HCT116 (cell line): Measurements from ENCODE around the gene FATE1. TPM values are rescaled to one million over a fixed set of nuclear protein-coding genes. Genes with fewer than 3 reads are reported as not detected.

Experiments
- ATAC-seq: fragments of 200-7000 bp; cut with Tn5 transposase; 2 replicates; pipeline ENCODE4 v1.9.1; 2020; ENCODE audit warnings: mild to moderate bottlenecking, moderate library complexity
- BruUV-seq: library from RNA; stranded (reverse); fragments of 400-500 nt; replicated peaks from 2 replicates; lab custom pipeline; 2021; lab: Mats Ljungman, UMichigan
- CTCF ChIA-PET: fragments of 300-600 bp; sonication (Branson Sonifier 250); formaldehyde crosslinking; loops from one replicate; lab custom pipeline; 2021; ENCODE audit warnings: antibody characterized with exemption; lab: Charles Lee
- POLR2A ChIA-PET: fragments of 300-600, 350-600 bp; sonication (Branson Sonifier 250); formaldehyde crosslinking; loops from one replicate; lab custom pipeline; 2021; ENCODE audit warnings: antibody characterized with exemption; lab: Charles Lee
- RAD21 ChIA-PET, 2 experiments: fragments of 300-600 bp; sonication (Branson Sonifier 250); formaldehyde crosslinking; loops; one replicate each; lab custom pipeline; 2023; ENCODE audit warnings: low total read pairs in 2 of 2; ENCODE audit not compliant: uncharacterized antibody in 2 of 2, unreplicated experiment in 2 of 2, low non-redundant PET in 1 of 2; lab: Charles Lee
- DNase-seq: peaks from one replicate; pipeline ENCODE4 v3.0.0-alpha.2; 2010; ENCODE audit warnings: low read depth, low spot score
- H2AFZ ChIP-seq: fragments of 200-600 bp; shearing (Covaris generic), sonication (generic); 2 replicates; pipeline ENCODE4 v1.6.1; 2017; ENCODE audit warnings: low read depth, mixed run types, mixed read lengths, antibody characterized with exemption, low read length; ENCODE audit not compliant: poor library complexity, severe bottlenecking
- H3K27ac ChIP-seq: 2 replicates; pipeline ENCODE4 v1.5.1; 2012; ENCODE audit warnings: low read depth, low read length
- H3K27me3 ChIP-seq: fragments of 200-600 bp; sonication (generic); 2 replicates; pipeline ENCODE4 v1.6.1; 2016; ENCODE audit warnings: mixed run types, low read length, mixed read lengths; ENCODE audit not compliant: insufficient read depth
- H3K36me3 ChIP-seq, 2 experiments: fragments of 200-500 bp in 1 of 2; fragments of 200-600 bp in 1 of 2; sonication (Bioruptor generic) in 1 of 2; sonication (generic) in 1 of 2; 2 replicates each; pipeline versions ENCODE4 v1.5.1 to v1.6.1; 2014 to 2016; ENCODE audit warnings: low read length in 2 of 2, inconsistent platforms in 1 of 2, mixed read lengths in 1 of 2, mixed run types in 1 of 2; ENCODE audit not compliant: insufficient read depth in 2 of 2, control insufficient read depth in 1 of 2
- H3K4me1 ChIP-seq, 2 experiments: fragments of 200-600 bp in 1 of 2; sonication (generic) in 1 of 2; 2 replicates each; pipeline versions ENCODE4 v1.5.1 to v1.6.1; 2012 to 2017; ENCODE audit warnings: low read length in 2 of 2, inconsistent platforms in 1 of 2, mild to moderate bottlenecking in 1 of 2, mixed read lengths in 1 of 2, mixed run types in 1 of 2, moderate library complexity in 1 of 2; ENCODE audit not compliant: insufficient read depth in 2 of 2, control insufficient read depth in 1 of 2
- H3K4me2 ChIP-seq: fragments of 200-600 bp; sonication (generic); 2 replicates; pipeline ENCODE4 v1.6.1; 2017; ENCODE audit warnings: mixed run types, low read length, mixed read lengths
- H3K4me3 ChIP-seq, 2 experiments: fragments of 200-600 bp in 1 of 2; sonication (generic) in 1 of 2; replicated peaks in 1 of 2; 2 replicates each; pipeline ENCODE4 v1.5.1; 2011 to 2016; ENCODE audit warnings: low read length in 2 of 2, control low read depth in 1 of 2, low read depth in 1 of 2, mild to moderate bottlenecking in 1 of 2, mixed read lengths in 1 of 2, mixed run types in 1 of 2
- H3K79me2 ChIP-seq: fragments of 200-600 bp; sonication (generic); 2 replicates; pipeline ENCODE4 v1.6.1; 2017; ENCODE audit warnings: mild to moderate bottlenecking, mixed run types, low read length, moderate library complexity, mixed read lengths; ENCODE audit not compliant: insufficient read depth
- H3K9ac ChIP-seq: fragments of 200-600 bp; sonication (generic); 2 replicates; pipeline ENCODE4 v1.6.1; 2016; ENCODE audit warnings: low read length, mixed read lengths
- H3K9me2 ChIP-seq: fragments of 200-600 bp; sonication (generic), shearing (Covaris generic); 2 replicates; pipeline ENCODE4 v1.6.1; 2017; ENCODE audit warnings: mixed run types, mild to moderate bottlenecking, moderate library complexity; ENCODE audit not compliant: insufficient read depth
- H3K9me3 ChIP-seq, 2 experiments: fragments of 200-500 bp in 1 of 2; fragments of 200-600 bp in 1 of 2; sonication (Bioruptor generic) in 1 of 2; sonication (generic) in 1 of 2; 2 replicates each; pipeline ENCODE4 v1.6.1; 2014 to 2017; ENCODE audit warnings: low read length in 2 of 2, mixed read lengths in 2 of 2, inconsistent platforms in 1 of 2, low read depth in 1 of 2, mild to moderate bottlenecking in 1 of 2, mixed run types in 1 of 2, moderate library complexity in 1 of 2; ENCODE audit not compliant: control insufficient read depth in 1 of 2, insufficient read depth in 1 of 2
- H4K20me1 ChIP-seq: fragments of 200-600 bp; sonication (generic), shearing (Covaris generic); 2 replicates; pipeline ENCODE4 v1.6.1; 2017; ENCODE audit warnings: mixed run types, mild to moderate bottlenecking, moderate library complexity; ENCODE audit not compliant: insufficient read depth
- CEBPB ChIP-seq: IDR thresholded peaks from 2 replicates; pipeline ENCODE4 v1.6.1; 2012; ENCODE audit warnings: low read depth
- EZH2 ChIP-seq: fragments of 200-600 bp; sonication (generic); IDR thresholded peaks from 2 replicates; pipeline ENCODE4 v1.6.1; 2017; ENCODE audit warnings: antibody characterized with exemption, mixed run types
- EZH2phosphoT487 ChIP-seq: fragments of 200-600 bp; IDR thresholded peaks from 2 replicates; pipeline ENCODE4 v1.6.1; 2018; ENCODE audit warnings: antibody characterized with exemption, borderline replicate concordance
- JUND ChIP-seq: IDR thresholded peaks from 2 replicates; pipeline ENCODE4 v1.6.1; 2012
- POLR2A ChIP-seq: IDR thresholded peaks from 2 replicates; pipeline ENCODE4 v1.7.0; 2011; ENCODE audit warnings: borderline replicate concordance; ENCODE audit not compliant: insufficient read depth, insufficient read length; ENCODE audit errors: extremely low read depth
- SRF ChIP-seq: IDR thresholded peaks from 2 replicates; pipeline ENCODE4 v1.6.1; 2012; ENCODE audit warnings: low read depth
- TCF7L2 ChIP-seq: IDR thresholded peaks from 2 replicates; pipeline ENCODE4 v1.7.0; 2011; ENCODE audit warnings: borderline replicate concordance, inconsistent platforms; ENCODE audit not compliant: insufficient read depth, insufficient read length; ENCODE audit errors: extremely low read depth
- ZFX ChIP-seq: fragments of 450-650 bp; IDR thresholded peaks from 2 replicates; pipeline ENCODE4 v1.6.1; 2017
- intact Hi-C: fragments of 100-400 bp; cut with micrococcal nuclease; formaldehyde crosslinking; loops from 2 replicates; pipeline ENCODE4 v1.10.0; 2022
- total RNA-seq: library from RNA; stranded (reverse); gene quantifications from one replicate; pipeline ENCODE4 v1.2.1, GENCODE V29; 2021; ENCODE audit not compliant: unreplicated experiment
- TF ChIP-seq, protein P1 (sequence below): IDR thresholded peaks from 2 replicates; pipeline ENCODE4 v1.6.1; 2012
- TF ChIP-seq, protein P2 (sequence below): IDR thresholded peaks from 2 replicates; pipeline ENCODE4 v1.6.1; 2011; ENCODE audit warnings: mild to moderate bottlenecking, low read length, moderate library complexity; ENCODE audit not compliant: insufficient replicate concordance; ENCODE audit errors: extremely low read depth

The FATE1 gene
- total RNA-seq, 1 experiment from 2014 or later = not detected

DNA sequence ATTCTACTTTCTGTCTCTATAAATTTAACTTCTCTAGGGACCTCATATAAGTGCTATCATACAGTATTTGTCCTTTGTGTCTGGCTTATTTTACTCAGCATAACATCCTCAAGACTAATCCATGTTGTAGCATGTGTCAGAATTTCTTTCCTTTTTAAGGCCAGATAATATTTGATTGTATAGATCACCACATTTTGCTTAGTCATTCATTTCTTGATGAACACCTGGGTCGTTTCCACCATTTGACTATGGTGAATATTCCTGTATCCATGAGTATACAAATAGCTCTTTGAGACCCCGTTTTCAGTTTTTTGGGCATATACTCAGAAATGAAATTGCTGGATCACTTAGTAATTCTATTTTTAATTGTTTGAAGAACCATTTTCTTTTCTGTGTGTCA lies 30.7 kb downstream of the FATE1 start:
- no peaks in the 10 kb centered on the region for H4K20me1 ChIP-seq
- no peak overlapping the region for H3K27ac ChIP-seq
- TF ChIP-seq SRF (no peak), CEBPB (no peak), EZH2 (no peak), ZFX (no peak), EZH2phosphoT487 (no peak), TCF7L2 (no peak), JUND (no peak), POLR2A (no peak)
- TF ChIP-seq, protein P1, sequence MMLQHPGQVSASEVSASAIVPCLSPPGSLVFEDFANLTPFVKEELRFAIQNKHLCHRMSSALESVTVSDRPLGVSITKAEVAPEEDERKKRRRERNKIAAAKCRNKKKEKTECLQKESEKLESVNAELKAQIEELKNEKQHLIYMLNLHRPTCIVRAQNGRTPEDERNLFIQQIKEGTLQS = no peak
- TF ChIP-seq, protein P2, sequence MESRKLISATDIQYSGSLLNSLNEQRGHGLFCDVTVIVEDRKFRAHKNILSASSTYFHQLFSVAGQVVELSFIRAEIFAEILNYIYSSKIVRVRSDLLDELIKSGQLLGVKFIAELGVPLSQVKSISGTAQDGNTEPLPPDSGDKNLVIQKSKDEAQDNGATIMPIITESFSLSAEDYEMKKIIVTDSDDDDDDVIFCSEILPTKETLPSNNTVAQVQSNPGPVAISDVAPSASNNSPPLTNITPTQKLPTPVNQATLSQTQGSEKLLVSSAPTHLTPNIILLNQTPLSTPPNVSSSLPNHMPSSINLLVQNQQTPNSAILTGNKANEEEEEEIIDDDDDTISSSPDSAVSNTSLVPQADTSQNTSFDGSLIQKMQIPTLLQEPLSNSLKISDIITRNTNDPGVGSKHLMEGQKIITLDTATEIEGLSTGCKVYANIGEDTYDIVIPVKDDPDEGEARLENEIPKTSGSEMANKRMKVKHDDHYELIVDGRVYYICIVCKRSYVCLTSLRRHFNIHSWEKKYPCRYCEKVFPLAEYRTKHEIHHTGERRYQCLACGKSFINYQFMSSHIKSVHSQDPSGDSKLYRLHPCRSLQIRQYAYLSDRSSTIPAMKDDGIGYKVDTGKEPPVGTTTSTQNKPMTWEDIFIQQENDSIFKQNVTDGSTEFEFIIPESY = no peak
- H2AFZ ChIP-seq = no peak overlapping the region
- no peak overlapping the region for H3K9ac ChIP-seq
- no peaks in the 10 kb centered on the region for H3K9me3 ChIP-seq
- no peaks in the 10 kb centered on the region for H3K36me3 ChIP-seq
- intact Hi-C loops = no loop called here
- no peaks in the 10 kb centered on the region for H3K79me2 ChIP-seq
- no TSS peak for BruUV-seq
- DNase-seq = no peak
- 0 out of 2 replicates have a peak, but pooled peaks cover 2% of the 10 kb centered on the region for H3K27me3 ChIP-seq
- no peak overlapping the region for H3K4me3 ChIP-seq
- ChIA-PET RAD21 (no interaction called here), POLR2A (no interaction called here), CTCF (no interaction called here)
- H3K4me2 ChIP-seq = no peak overlapping the region
- H3K9me2 ChIP-seq = no peaks in the 10 kb centered on the region
- ATAC-seq = no peak
- no peaks in the 10 kb centered on the region for H3K4me1 ChIP-seq
